Peyer's patch (tissue), 4 donors: ENCODE results near the gene RALB. TPM values are rescaled to one million over a fixed set of nuclear protein-coding genes. Genes with fewer than 3 reads are reported as not detected.

ENCODE experiments used
- DNase-seq, 3 donors: peaks; one replicate each; pipeline ENCODE4 v3.0.0-alpha.2; 2017 to 2019
- H3K27ac ChIP-seq, 4 donors: fragments of 200-600 bp; sonication (generic); one replicate each; pipeline ENCODE4 v1.5.1; 2016 to 2019
- H3K27me3 ChIP-seq, 2 donors: fragments of 200-600 bp; sonication (generic); one replicate each; pipeline ENCODE4 v1.5.1; 2019
- H3K36me3 ChIP-seq, 3 donors: fragments of 200-600 bp; sonication (generic); one replicate each; pipeline ENCODE4 v1.5.1; 2016 to 2019
- H3K4me1 ChIP-seq, 4 donors: fragments of 200-600 bp; sonication (generic); one replicate each; pipeline ENCODE4 v1.5.1; 2016 to 2019
- H3K4me3 ChIP-seq, 4 donors: fragments of 200-600 bp; sonication (generic); 1 replicate in 3 of 4; 2 replicates in 1 of 4; pipeline ENCODE4 v1.5.1; 2016 to 2019; ENCODE audit warnings: mild to moderate bottlenecking in 1 of 4
- H3K9me3 ChIP-seq, 4 donors: fragments of 200-600 bp; sonication (generic); one replicate each; pipeline ENCODE4 v1.5.1; 2016 to 2019; ENCODE audit warnings: mild to moderate bottlenecking in 1 of 4
- CTCF ChIP-seq, 6 experiments: fragments of 450-650 bp in 4 of 6; fragments of 200-600 bp in 2 of 6; sonication (generic) in 1 of 6; IDR thresholded peaks; one replicate each; pipeline ENCODE4 v1.5.1; 2017 to 2019; ENCODE audit warnings: antibody characterized with exemption in 6 of 6, mild to moderate bottlenecking in 3 of 6, moderate library complexity in 1 of 6
- POLR2A ChIP-seq, 2 donors: fragments of 450-650 bp; IDR thresholded peaks; one replicate each; pipeline ENCODE4 v1.5.1; 2017; ENCODE audit warnings: antibody characterized with exemption in 2 of 2, mild to moderate bottlenecking in 2 of 2, moderate library complexity in 2 of 2
- total RNA-seq, 4 donors: library from RNA; depleted of rRNA; stranded (reverse); fragments of >200 nt; gene quantifications; one replicate each; pipeline ENCODE4 v1.1.0, GENCODE V29; 2016

Gene RALB
- total RNA-seq, 4 donors from 2014 or later = 49.3 to 61.9 (median 50.2) TPM

- H3K27me3 ChIP-seq = peaks cover 0 to 7% of the 10 kb centered on the region in 2 donors
- no peak for DNase-seq
- H3K4me1 ChIP-seq = peaks cover 0 to 19% (median 0%) of the 10 kb centered on the region in 4 donors
- TF ChIP-seq POLR2A (IDR thresholded peaks at IDR 0.05) (no peak), CTCF (IDR thresholded peaks at IDR 0.05) (no peak)
- H3K36me3 ChIP-seq = no peaks in the 10 kb centered on the region
- no peaks in the 10 kb centered on the region for H3K9me3 ChIP-seq
- no peak overlapping the region for H3K27ac ChIP-seq
- H3K4me3 ChIP-seq = no peak overlapping the region
Measured at GRCh38 chr2:120317180-120317533, 64.5 kb downstream of the RALB start.

GRCh38 chr2:120317916-120318315 is 65.3 kb downstream of the RALB start:
- no peak for DNase-seq
- Histone ChIP-seq H3K4me3 (no peak overlapping the region), H3K9me3 (no peaks in the 10 kb centered on the region), H3K36me3 (no peaks in the 10 kb centered on the region), H3K27ac (no peak overlapping the region), H3K4me1 (peaks cover 0 to 11% (median 0%) of the 10 kb centered on the region in 4 donors), H3K27me3 (peaks cover 0 to 7% of the 10 kb centered on the region in 2 donors)
- no peak for TF ChIP-seq CTCF (IDR thresholded peaks at IDR 0.05)
- no peak for TF ChIP-seq POLR2A (IDR thresholded peaks at IDR 0.05)

GRCh38 chr2:120318626-120319025 is 66.0 kb downstream of the RALB start:
- TF ChIP-seq CTCF (IDR thresholded peaks at IDR 0.05) (no peak), POLR2A (IDR thresholded peaks at IDR 0.05) (no peak)
- no peaks in the 10 kb centered on the region for H3K9me3 ChIP-seq
- H3K27ac ChIP-seq = no peak overlapping the region
- no peaks in the 10 kb centered on the region for H3K36me3 ChIP-seq
- no peak for DNase-seq
- peaks cover 0 to 6% (median 0%) of the 10 kb centered on the region in 4 donors for H3K4me1 ChIP-seq
- peaks cover 0 to 6% of the 10 kb centered on the region in 2 donors for H3K27me3 ChIP-seq
- H3K4me3 ChIP-seq = no peak overlapping the region

- H3K9me3 ChIP-seq = no peaks in the 10 kb centered on the region
- H3K36me3 ChIP-seq = no peaks in the 10 kb centered on the region
- peaks cover 0 to under 1% of the 10 kb centered on the region in 2 donors for H3K27me3 ChIP-seq
- no peak overlapping the region for H3K4me3 ChIP-seq
- no peak overlapping the region for H3K27ac ChIP-seq
- peak in 1 of 3 donors; percentile 33 for DNase-seq
- peaks cover 0 to under 1% (median 0%) of the 10 kb centered on the region in 4 donors for H3K4me1 ChIP-seq
- TF ChIP-seq CTCF (IDR thresholded peaks at IDR 0.05) (no peak), POLR2A (IDR thresholded peaks at IDR 0.05) (no peak)
Measured at GRCh38 chr2:120319123-120319522, 66.5 kb downstream of the RALB start.

- Histone ChIP-seq H3K4me3 (no peak overlapping the region), H3K4me1 (no peaks in the 10 kb centered on the region), H3K27ac (no peak overlapping the region), H3K9me3 (no peaks in the 10 kb centered on the region), H3K27me3 (no peaks in the 10 kb centered on the region), H3K36me3 (no peaks in the 10 kb centered on the region)
- DNase-seq = peak in 1 of 3 donors; percentile 23
- TF ChIP-seq CTCF (IDR thresholded peaks at IDR 0.05) = no peak
- no peak for TF ChIP-seq POLR2A (IDR thresholded peaks at IDR 0.05)
Measured at GRCh38 chr2:120319686-120320317, 67.2 kb downstream of the RALB start.
